Stimulated activated CD4-positive, alpha-beta T cell treated with anti-CD3 and anti-CD28 coated beads, Interleukin-15, amount 100 ng/mL, for 1 hour (primary cell): ENCODE data around the gene LMTK2.

Experiments
- DNase-seq, 2 donors: peaks; one replicate each; pipeline ENCODE4 v3.0.0-alpha.2; 2020; ENCODE audit warnings: low read depth in 1 of 2, low spot score in 1 of 2

The LMTK2 gene

DNA sequence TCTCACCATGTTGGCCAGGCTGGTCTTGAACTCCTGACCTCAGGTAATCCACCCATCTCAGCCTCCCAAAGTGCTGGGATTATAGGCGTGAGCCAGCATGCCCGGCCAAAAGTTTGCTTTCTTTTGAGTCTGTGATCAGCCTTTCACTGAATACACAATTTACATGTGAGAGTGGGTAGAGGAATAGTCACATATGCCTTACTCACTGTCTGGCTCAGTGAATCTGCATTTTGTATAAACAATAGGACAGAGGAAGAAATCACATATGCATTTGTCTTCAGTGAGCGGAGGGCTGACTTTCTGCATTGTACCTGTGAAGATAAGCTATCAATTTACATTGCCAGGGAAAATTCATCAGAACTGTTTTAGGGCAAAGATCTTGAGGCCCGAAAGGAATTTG lies 147.9 kb downstream of the LMTK2 start:
- DNase-seq, result no peak

- no peak for DNase-seq
Measured at GRCh38 chr7:98254951-98255610, 148.4 kb downstream of the LMTK2 start.

- DNase-seq, result no peak
Measured at GRCh38 chr7:98256431-98256830, 149.8 kb downstream of the LMTK2 start.

- no peak for DNase-seq
Measured at GRCh38 chr7:98257701-98258100, 151.0 kb downstream of the LMTK2 start.
